ENCODE results near the gene SLC45A2.
"Not testable (repeated sequence)": the region's sequence is repeated elsewhere in the genome, so short reads cannot be mapped to it uniquely, and the experiment has no call there.

The SLC45A2 gene

DNA sequence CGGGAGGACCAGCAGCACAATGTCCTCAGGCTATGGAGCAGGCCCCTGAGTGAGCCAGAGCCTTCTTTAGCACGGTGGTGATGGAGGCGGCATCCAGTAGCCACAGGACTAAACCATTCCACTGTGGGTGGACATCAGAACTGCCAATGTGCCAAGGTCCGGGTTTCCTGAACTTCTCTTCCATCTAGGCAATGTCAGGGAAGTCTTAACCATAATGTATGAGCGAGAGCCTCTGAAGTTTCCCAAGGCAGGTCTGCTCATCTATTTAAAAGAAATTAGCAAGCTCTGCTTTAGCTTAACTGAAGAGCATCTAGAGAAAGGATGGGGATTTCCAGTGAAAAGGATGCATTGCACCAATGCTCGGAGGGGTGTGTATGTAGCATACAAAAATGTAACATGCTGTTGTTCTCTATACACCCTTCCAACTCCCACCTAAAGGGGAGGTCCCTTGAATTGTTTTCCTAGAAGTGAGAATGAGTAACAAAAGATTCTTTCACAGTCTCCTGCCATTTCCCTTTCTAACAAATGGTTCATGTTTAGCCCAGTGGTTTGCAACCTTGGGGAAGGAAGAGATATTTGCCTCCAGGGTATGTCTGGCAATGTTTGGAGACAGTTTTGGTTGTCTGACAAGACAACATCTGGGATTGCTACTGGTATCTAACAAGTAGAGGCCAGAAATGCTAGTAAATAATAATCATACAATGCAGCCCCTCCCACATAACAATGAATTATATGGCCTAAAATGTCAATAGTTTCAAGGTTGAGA, 54.4 kb downstream of the SLC45A2 start:
- DNase-seq (ENCODE audit: low read depth), result no peak

GRCh38 chr5:33928283-33928682, 56.2 kb downstream of the SLC45A2 start:
- DNase-seq (ENCODE audit: low read depth), result no peak

GRCh38 chr5:33927685-33928084, 56.8 kb downstream of the SLC45A2 start:
- DNase-seq (ENCODE audit: low read depth), result no peak

DNA sequence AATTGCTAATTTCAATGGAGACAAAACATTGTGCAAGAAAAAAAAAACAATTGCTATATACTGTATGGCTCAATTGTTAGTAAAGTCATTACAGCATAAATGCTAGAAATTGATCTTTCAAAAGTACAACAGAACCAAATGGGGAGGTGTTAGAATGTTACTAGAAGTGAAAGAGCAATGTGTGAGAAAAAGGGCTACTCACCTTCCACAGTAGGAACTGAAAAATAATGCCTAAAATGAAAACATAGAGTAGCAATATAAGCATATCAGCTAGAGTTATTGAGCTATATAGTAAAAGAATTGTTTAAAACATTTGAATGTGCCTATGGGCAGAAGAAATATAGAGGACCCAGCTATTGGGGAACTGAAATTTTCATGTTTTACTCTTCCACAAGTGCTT, 59.2 kb downstream of the SLC45A2 start:
- DNase-seq (ENCODE audit: low read depth), result no peak

GRCh38 chr5:33921002-33921401, 63.5 kb downstream of the SLC45A2 start:
- no peak for DNase-seq (ENCODE audit: low read depth)

DNA sequence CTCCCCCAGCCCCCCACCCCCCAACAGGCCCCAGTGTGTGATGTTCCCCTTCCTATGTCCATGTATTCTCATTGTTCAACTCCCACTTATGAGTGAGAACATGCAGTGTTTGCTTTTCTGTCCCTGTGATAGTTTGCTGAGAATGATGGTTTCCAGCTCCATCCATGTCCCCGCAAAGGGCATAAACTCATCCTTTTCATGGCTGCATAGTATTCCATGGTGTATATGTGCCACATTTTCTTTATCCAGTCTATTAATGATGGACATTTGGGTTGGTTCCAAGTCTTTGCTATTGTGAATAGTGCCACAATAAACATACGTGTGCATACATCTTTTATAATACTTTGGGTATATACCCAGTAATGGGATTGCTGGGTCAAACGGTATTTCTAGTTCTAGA, 69.6 kb downstream of the SLC45A2 start:
- DNase-seq (ENCODE audit: low read depth), result not testable (repeated sequence)

- not testable (repeated sequence) for DNase-seq (ENCODE audit: low read depth)
Measured at GRCh38 chr5:33906248-33906647, 78.2 kb downstream of the SLC45A2 start.

DNA sequence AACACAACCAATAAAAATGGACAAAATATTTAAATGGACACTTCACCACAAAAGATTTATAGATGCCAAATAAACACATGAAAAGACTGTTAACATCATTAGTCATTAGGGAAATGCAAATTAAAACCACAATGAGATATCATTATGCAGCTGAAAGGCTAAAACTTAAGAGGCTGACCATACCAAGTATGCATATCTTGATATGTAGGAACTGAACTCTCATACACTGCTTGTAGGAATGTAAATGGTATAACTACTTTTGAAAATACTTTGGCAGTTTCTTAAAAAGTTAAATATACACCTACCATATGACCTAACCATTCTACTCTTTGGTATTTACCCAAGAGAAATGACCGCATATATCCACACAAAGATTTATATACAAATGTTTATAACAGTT, 79.1 kb downstream of the SLC45A2 start:
- DNase-seq (ENCODE audit: low read depth), result no peak

- DNase-seq (ENCODE audit: low read depth), result no peak
Measured at GRCh38 chr5:33903118-33903517, 81.4 kb downstream of the SLC45A2 start.

DNA sequence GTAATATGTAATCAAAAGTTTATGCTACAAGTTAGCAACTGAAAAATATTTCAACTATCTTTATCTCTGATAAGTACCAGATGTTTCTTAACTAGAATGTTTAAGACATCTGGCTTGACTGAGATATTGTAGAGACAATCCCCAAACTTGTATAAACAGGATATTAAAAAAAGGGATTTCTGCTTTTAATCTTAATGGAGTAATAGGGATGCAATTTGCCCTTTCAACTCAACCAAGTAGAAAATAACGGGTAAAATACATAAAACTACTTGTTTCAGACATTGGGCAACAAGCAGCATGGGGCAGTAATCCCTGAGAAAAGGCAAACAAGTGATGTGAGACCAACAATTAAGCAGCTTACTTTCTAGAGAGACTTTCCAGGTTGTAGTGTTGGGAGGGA, 83.3 kb downstream of the SLC45A2 start:
- no peak for DNase-seq (ENCODE audit: low read depth)
